Lung (tissue), 12 donors: Measurements from ENCODE around the gene COL4A4. TPM values are rescaled to one million over a fixed set of nuclear protein-coding genes. Genes with fewer than 3 reads are reported as not detected.

Experiments
- ATAC-seq: fragments of 200-7000 bp; cut with Tn5 transposase; one replicate; pipeline ENCODE4 v1.9.1; 2020; ENCODE audit warnings: moderate number of reproducible peaks; ENCODE audit not compliant: insufficient read depth, low FRiP score
- DNase-seq, 3 donors: peaks; one replicate each; pipeline ENCODE4 v3.0.0-alpha.2; 2013 to 2017
- H3K27ac ChIP-seq, 2 donors: one replicate each; pipeline ENCODE4 v1.5.1; 2013; ENCODE audit warnings: mild to moderate bottlenecking in 2 of 2, moderate library complexity in 2 of 2, control low read depth in 1 of 2, inconsistent platforms in 1 of 2, low read depth in 1 of 2, low read length in 1 of 2
- H3K27me3 ChIP-seq, 3 donors: one replicate each; pipeline ENCODE4 v1.5.1; 2013; ENCODE audit warnings: low read length in 2 of 3; ENCODE audit not compliant: control insufficient read depth in 3 of 3, insufficient read depth in 3 of 3
- H3K36me3 ChIP-seq, 4 donors: one replicate each; pipeline ENCODE4 v1.5.1; 2013; ENCODE audit warnings: low read length in 4 of 4, mild to moderate bottlenecking in 1 of 4, moderate library complexity in 1 of 4; ENCODE audit not compliant: control insufficient read depth in 4 of 4, insufficient read depth in 4 of 4
- H3K4me1 ChIP-seq, 5 donors: one replicate each; pipeline ENCODE4 v1.5.1; 2013; ENCODE audit warnings: low read length in 5 of 5, mild to moderate bottlenecking in 2 of 5, moderate library complexity in 1 of 5; ENCODE audit not compliant: control insufficient read depth in 5 of 5, insufficient read depth in 5 of 5
- H3K4me3 ChIP-seq: one replicate; pipeline ENCODE4 v1.5.1; 2013; ENCODE audit warnings: mild to moderate bottlenecking, control low read depth, moderate library complexity
- H3K9ac ChIP-seq, 2 donors: one replicate each; pipeline ENCODE4 v1.5.1; 2013; ENCODE audit warnings: low read length in 2 of 2, control low read depth in 1 of 2; ENCODE audit not compliant: insufficient read depth in 1 of 2
- H3K9me3 ChIP-seq, 4 donors: one replicate each; pipeline ENCODE4 v1.5.1; 2013; ENCODE audit warnings: low read length in 3 of 4, mild to moderate bottlenecking in 1 of 4, moderate library complexity in 1 of 4; ENCODE audit not compliant: control insufficient read depth in 4 of 4, insufficient read depth in 3 of 4
- WGBS, 2 donors: extraction: QIAGEN DNeasy Blood & Tissue Kit; methylation state at CpG; one replicate each; pipeline ENCODE4 v1.1.7; 2013; 5-methylcytosine and 5-hydroxymethylcytosine counted together
- polyA plus RNA-seq, 2 donors: library from polyadenylated mRNA; stranded (reverse); fragments of 200-250 nt; gene quantifications; one replicate each; pipeline ENCODE4 v1.2.1, GENCODE V29; 2013
- total RNA-seq, 2 donors: library from RNA; depleted of rRNA in 1 of 2; stranded (reverse); fragments of >200 nt in 1 of 2; gene quantifications; one replicate each; pipeline ENCODE4 v1.2.1, GENCODE V29; 2014 to 2021
- TF ChIP-seq, protein P1 (sequence below): IDR thresholded peaks from 2 replicates; pipeline ENCODE4 v1.5.1; 2012; ENCODE audit warnings: mild to moderate bottlenecking; ENCODE audit errors: control extremely low read depth, extremely low read depth
- donor health status: control.
- donor health status: control.
- donor health status: Bipolar disorder and iron deficiency.
- donor health status: healthy.
- donor health status: DM: yes; HTN: yes; CAD: no.

COL4A4 gene
- total and polyA plus RNA-seq, 4 donors, result 2.7 to 20.1 (median 9.8) TPM

DNA sequence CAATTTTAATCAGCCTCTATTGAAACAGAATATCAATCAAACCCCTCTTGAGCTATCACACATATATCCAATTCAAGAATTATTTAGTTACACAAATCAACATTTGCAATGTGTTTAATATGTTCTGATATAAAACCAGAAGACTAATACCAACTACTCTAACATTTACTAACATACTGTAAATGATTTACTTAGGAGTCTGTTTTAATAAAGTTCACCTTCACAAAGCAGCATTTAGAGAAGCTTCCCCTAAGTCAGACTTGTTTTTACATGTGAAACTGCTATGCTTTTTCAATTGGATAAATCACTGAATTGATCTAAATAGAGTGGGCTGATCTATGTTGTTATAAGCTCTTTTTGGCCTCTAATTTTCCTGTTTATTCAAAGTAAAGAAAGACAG lies 18.8 kb upstream of the COL4A4 start:
- no peaks in the 10 kb centered on the region for H3K9me3 ChIP-seq
- no peak for ATAC-seq
- H3K4me1 ChIP-seq, result peaks cover 0 to 3% (median 0%) of the 10 kb centered on the region in 5 donors
- H3K4me3 ChIP-seq, result no peak overlapping the region
- no peak overlapping the region for H3K27ac ChIP-seq
- no peak for DNase-seq
- H3K36me3 ChIP-seq, result no peaks in the 10 kb centered on the region
- no peak overlapping the region for H3K9ac ChIP-seq
- TF ChIP-seq, protein P1, sequence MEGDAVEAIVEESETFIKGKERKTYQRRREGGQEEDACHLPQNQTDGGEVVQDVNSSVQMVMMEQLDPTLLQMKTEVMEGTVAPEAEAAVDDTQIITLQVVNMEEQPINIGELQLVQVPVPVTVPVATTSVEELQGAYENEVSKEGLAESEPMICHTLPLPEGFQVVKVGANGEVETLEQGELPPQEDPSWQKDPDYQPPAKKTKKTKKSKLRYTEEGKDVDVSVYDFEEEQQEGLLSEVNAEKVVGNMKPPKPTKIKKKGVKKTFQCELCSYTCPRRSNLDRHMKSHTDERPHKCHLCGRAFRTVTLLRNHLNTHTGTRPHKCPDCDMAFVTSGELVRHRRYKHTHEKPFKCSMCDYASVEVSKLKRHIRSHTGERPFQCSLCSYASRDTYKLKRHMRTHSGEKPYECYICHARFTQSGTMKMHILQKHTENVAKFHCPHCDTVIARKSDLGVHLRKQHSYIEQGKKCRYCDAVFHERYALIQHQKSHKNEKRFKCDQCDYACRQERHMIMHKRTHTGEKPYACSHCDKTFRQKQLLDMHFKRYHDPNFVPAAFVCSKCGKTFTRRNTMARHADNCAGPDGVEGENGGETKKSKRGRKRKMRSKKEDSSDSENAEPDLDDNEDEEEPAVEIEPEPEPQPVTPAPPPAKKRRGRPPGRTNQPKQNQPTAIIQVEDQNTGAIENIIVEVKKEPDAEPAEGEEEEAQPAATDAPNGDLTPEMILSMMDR, result no peak
- H3K27me3 ChIP-seq, result no peaks in the 10 kb centered on the region

DNA sequence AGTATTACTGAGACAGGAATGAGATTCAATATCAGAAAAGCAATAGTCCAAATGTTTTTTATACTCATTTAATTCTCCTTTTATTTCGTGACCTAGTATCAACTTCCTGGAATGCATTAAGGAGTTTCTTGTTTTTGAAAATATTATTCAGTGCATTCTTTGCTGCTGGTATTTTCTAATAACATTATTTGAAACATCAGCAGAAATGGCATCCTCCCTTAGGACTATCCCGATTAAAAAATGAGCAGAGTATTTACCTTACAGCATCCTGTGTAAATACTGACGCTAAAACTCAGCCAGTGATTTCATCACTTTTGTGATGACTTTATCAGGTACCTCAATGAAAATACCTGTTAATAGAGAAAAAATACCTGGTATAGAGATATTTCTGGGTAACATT lies 16.8 kb upstream of the COL4A4 start:
- Histone ChIP-seq H3K27ac (no peak overlapping the region), H3K4me3 (no peak overlapping the region), H3K9ac (no peak overlapping the region), H3K9me3 (no peaks in the 10 kb centered on the region), H3K27me3 (no peaks in the 10 kb centered on the region), H3K4me1 (peaks cover 0 to 2% (median 0%) of the 10 kb centered on the region in 5 donors), H3K36me3 (no peaks in the 10 kb centered on the region)
- WGBS, 2 donors, result 55 to 73% methylated on average over 3 of the region's 3 CpGs
- TF ChIP-seq, protein P1, result no peak
- no peak for DNase-seq
- ATAC-seq, result no peak

DNA sequence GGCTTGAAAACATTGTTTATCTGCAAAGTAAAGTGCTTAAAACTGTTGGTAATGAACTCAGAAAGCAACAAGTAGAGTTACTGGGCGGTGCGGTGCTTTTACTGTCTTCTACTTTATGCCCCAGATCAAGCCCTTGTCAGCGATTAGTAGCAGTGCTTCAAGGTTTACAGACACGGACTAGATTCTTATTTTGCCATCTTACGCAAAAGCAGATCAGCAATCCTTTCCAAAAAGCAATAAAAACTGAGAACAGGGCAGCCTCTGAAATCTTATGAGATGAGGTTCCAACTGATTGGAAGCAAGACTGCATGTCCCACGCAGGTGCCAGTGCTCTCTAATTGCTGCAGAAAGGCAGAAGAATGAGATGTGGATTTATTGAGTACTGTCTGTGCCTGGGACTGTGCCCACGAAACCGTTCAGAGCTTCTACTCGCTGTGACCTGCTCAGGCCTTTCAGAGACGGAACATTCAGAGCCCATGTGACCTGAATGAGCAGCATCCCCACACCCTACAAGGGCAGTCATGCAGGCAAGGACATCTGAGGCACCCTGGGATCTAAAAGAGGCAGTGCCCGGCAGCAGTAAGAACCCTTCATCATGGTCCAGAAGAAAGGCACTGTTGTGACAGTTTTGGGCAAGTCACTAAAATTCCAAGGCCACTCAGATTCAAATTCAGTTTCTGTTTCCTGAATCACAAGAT lies 16.1 kb upstream of the COL4A4 start:
- H3K27ac ChIP-seq, result no peak overlapping the region
- H3K27me3 ChIP-seq, result no peaks in the 10 kb centered on the region
- DNase-seq (no peak), ATAC-seq (no peak)
- H3K4me3 ChIP-seq, result no peak overlapping the region
- no peaks in the 10 kb centered on the region for H3K36me3 ChIP-seq
- peaks cover 0 to 2% (median 0%) of the 10 kb centered on the region in 5 donors for H3K4me1 ChIP-seq
- WGBS, 2 donors, result 76 to 83% methylated on average over 11 of the region's 11 CpGs
- H3K9ac ChIP-seq, result no peak overlapping the region
- TF ChIP-seq, protein P1, result no peak
- H3K9me3 ChIP-seq, result no peaks in the 10 kb centered on the region
